Calu3 (cell line): ENCODE data around the gene BMP8A. TPM values are rescaled to one million over a fixed set of nuclear protein-coding genes. Genes with fewer than 3 reads are reported as not detected.

Source experiments
- BruUV-seq: library from RNA; stranded (reverse); fragments of 400-500 nt; replicated peaks from 2 replicates; lab custom pipeline; 2021; lab: Mats Ljungman, UMichigan
- CTCF ChIA-PET: fragments of 300-600 bp; sonication (Branson Sonifier 250); formaldehyde crosslinking; loops from one replicate; lab custom pipeline; 2022; ENCODE audit warnings: antibody characterized with exemption; lab: Charles Lee
- DNase-seq: peaks from one replicate; pipeline ENCODE4 v3.0.0; 2022
- H3K27ac Mint-ChIP-seq: one replicate; pipeline ENCODE4 v1.8.0; 2022; ENCODE audit warnings: mixed read lengths; ENCODE audit not compliant: unreplicated experiment
- H3K27me3 Mint-ChIP-seq: one replicate; pipeline ENCODE4 v1.8.0; 2022; ENCODE audit warnings: mixed read lengths; ENCODE audit not compliant: unreplicated experiment
- H3K36me3 Mint-ChIP-seq: one replicate; pipeline ENCODE4 v1.8.0; 2022; ENCODE audit warnings: mild to moderate bottlenecking, moderate library complexity, mixed read lengths; ENCODE audit not compliant: insufficient read depth, unreplicated experiment
- H3K4me1 Mint-ChIP-seq: one replicate; pipeline ENCODE4 v1.8.0; 2022; ENCODE audit warnings: mild to moderate bottlenecking, low read depth, mixed read lengths; ENCODE audit not compliant: unreplicated experiment
- H3K4me3 Mint-ChIP-seq: one replicate; pipeline ENCODE4 v1.8.0; 2022; ENCODE audit warnings: mild to moderate bottlenecking, low read depth, moderate library complexity, mixed read lengths; ENCODE audit not compliant: unreplicated experiment
- H3K9me3 Mint-ChIP-seq: one replicate; pipeline ENCODE4 v1.8.0; 2022; ENCODE audit warnings: low read depth, mixed read lengths; ENCODE audit not compliant: unreplicated experiment
- CTCF ChIP-seq: fragments of 200-600 bp; IDR thresholded peaks from one replicate; pipeline ENCODE4 v1.8.0; 2022; ENCODE audit warnings: antibody characterized with exemption; ENCODE audit not compliant: unreplicated experiment
- intact Hi-C: fragments of 100-400 bp; cut with micrococcal nuclease; formaldehyde crosslinking; loops from one replicate; pipeline ENCODE4 v1.10.0; 2022; ENCODE audit not compliant: unreplicated experiment
- total RNA-seq: library from RNA; stranded (reverse); gene quantifications from 2 replicates; pipeline ENCODE4 v1.2.3, GENCODE V29; 2022

Gene BMP8A
- total RNA-seq, 1 experiment from 2014 or later, result 0.40 TPM

- peaks cover 92% of the 10 kb centered on the region for H3K36me3 Mint-ChIP-seq
- CTCF ChIA-PET, result no interaction called here
- intact Hi-C loops, result no loop called here
These were observed 13.1 kb upstream of the BMP8A start for GRCh38 chr1:39478126-39478915.

GRCh38 chr1:39481289-39481688, 10.1 kb upstream of the BMP8A start:
- DNase-seq, result no peak
- Mint-ChIP-seq H3K4me3 (no peak overlapping the region), H3K27ac (no peak overlapping the region), H3K4me1 (no peaks in the 10 kb centered on the region), H3K9me3 (no peaks in the 10 kb centered on the region), H3K27me3 (no peaks in the 10 kb centered on the region), H3K36me3 (peaks cover 88% of the 10 kb centered on the region)
- CTCF ChIA-PET, result no interaction called here
- intact Hi-C loops, result no loop called here
- BruUV-seq, result no TSS peak
- TF ChIP-seq CTCF, result no peak

More at GRCh38 chr1:39478126-39478915, 13.1 kb upstream of the BMP8A start:
- DNase-seq, result no peak
- no TSS peak for BruUV-seq
- H3K4me1 Mint-ChIP-seq, result peaks cover 7% of the 10 kb centered on the region
- H3K4me3 Mint-ChIP-seq, result no peak overlapping the region
- no peaks in the 10 kb centered on the region for H3K27me3 Mint-ChIP-seq
- no peaks in the 10 kb centered on the region for H3K9me3 Mint-ChIP-seq
- TF ChIP-seq CTCF, result no peak
- no peak overlapping the region for H3K27ac Mint-ChIP-seq

- Mint-ChIP-seq H3K27ac (peak overlapping the region; percentile 75), H3K9me3 (no peaks in the 10 kb centered on the region), H3K4me1 (no peaks in the 10 kb centered on the region), H3K36me3 (peaks cover 89% of the 10 kb centered on the region), H3K27me3 (no peaks in the 10 kb centered on the region), H3K4me3 (no peak overlapping the region)
- no peak for DNase-seq
- no peak for TF ChIP-seq CTCF
- no TSS peak for BruUV-seq
- intact Hi-C loops, result no loop called here
- CTCF ChIA-PET, result no interaction called here
These were observed 8.2 kb upstream of the BMP8A start for GRCh38 chr1:39483276-39483675.

GRCh38 chr1:39484564-39484963, 6.9 kb upstream of the BMP8A start:
- H3K36me3 Mint-ChIP-seq, result peaks cover 91% of the 10 kb centered on the region
- intact Hi-C loops, result no loop called here
- CTCF ChIA-PET, result no interaction called here
- DNase-seq, result no peak
- no peaks in the 10 kb centered on the region for H3K4me1 Mint-ChIP-seq
- H3K27me3 Mint-ChIP-seq, result no peaks in the 10 kb centered on the region
- no peak for TF ChIP-seq CTCF
- no peak overlapping the region for H3K27ac Mint-ChIP-seq
- H3K9me3 Mint-ChIP-seq, result no peaks in the 10 kb centered on the region
- no TSS peak for BruUV-seq
- H3K4me3 Mint-ChIP-seq, result no peak overlapping the region
